DOHH2 (cell line): ENCODE measurements around the gene IFNLR1.

Experiments
- H3F3A ChIP-seq: fragments of 200-600 bp; sonication (generic), shearing (Covaris generic); 2 replicates; pipeline ENCODE4 v1.6.0; 2016; ENCODE audit warnings: antibody characterized with exemption, mild to moderate bottlenecking; ENCODE audit not compliant: control insufficient read depth, insufficient read depth
- H3K27ac ChIP-seq: fragments of 200-600 bp; sonication (generic); 2 replicates; pipeline ENCODE4 v1.5.1; 2014; ENCODE audit warnings: low read depth, mild to moderate bottlenecking, low read length, moderate library complexity
- H3K27me3 ChIP-seq: fragments of 200-600 bp; sonication (generic); 2 replicates; pipeline ENCODE4 v1.6.1; 2014; ENCODE audit warnings: mild to moderate bottlenecking, low read length, mixed read lengths; ENCODE audit not compliant: control insufficient read depth
- H3K36me3 ChIP-seq: fragments of 200-600 bp; sonication (generic); 2 replicates; pipeline ENCODE4 v1.6.1; 2014; ENCODE audit warnings: mild to moderate bottlenecking, low read length, moderate library complexity, mixed read lengths; ENCODE audit not compliant: control insufficient read depth
- H3K4me1 ChIP-seq: fragments of 200-600 bp; sonication (generic); 2 replicates; pipeline ENCODE4 v1.6.1; 2014; ENCODE audit warnings: mild to moderate bottlenecking, low read length, mixed read lengths; ENCODE audit not compliant: control insufficient read depth
- H3K4me2 ChIP-seq: fragments of 200-600 bp; sonication (generic); 2 replicates; pipeline ENCODE4 v1.6.0; 2014; ENCODE audit warnings: mild to moderate bottlenecking, low read length, moderate library complexity
- H3K4me3 ChIP-seq: fragments of 200-600 bp; sonication (generic); 2 replicates; pipeline ENCODE4 v1.5.1; 2014; ENCODE audit warnings: mild to moderate bottlenecking, low read length, mixed read lengths
- H3K79me2 ChIP-seq: fragments of 200-600 bp; sonication (generic); 2 replicates; pipeline ENCODE4 v1.6.1; 2014; ENCODE audit warnings: mild to moderate bottlenecking, low read length, mixed read lengths; ENCODE audit not compliant: control insufficient read depth
- H3K9me2 ChIP-seq: fragments of 200-600 bp; sonication (generic); replicated peaks from 2 replicates; pipeline ENCODE4 v1.6.1; 2014; ENCODE audit warnings: mild to moderate bottlenecking, low read length, mixed read lengths; ENCODE audit not compliant: control insufficient read depth
- H3K9me3 ChIP-seq: fragments of 200-600 bp; sonication (generic); 2 replicates; pipeline ENCODE4 v1.6.1; 2014; ENCODE audit warnings: antibody characterized with exemption, low read length, mixed read lengths; ENCODE audit not compliant: control insufficient read depth, insufficient read depth
- H4K20me1 ChIP-seq: fragments of 200-600 bp; sonication (generic); 2 replicates; pipeline ENCODE4 v1.6.0; 2014; ENCODE audit warnings: low read depth, mild to moderate bottlenecking, antibody characterized with exemption, low read length, moderate library complexity; ENCODE audit not compliant: control insufficient read depth, insufficient read depth
- EZH2phosphoT487 ChIP-seq: fragments of 200-600 bp; sonication (generic); IDR thresholded peaks from 2 replicates; pipeline ENCODE4 v1.6.1; 2017; ENCODE audit warnings: borderline replicate concordance, mild to moderate bottlenecking, antibody characterized with exemption, low read length, moderate library complexity, mixed read lengths
- TF ChIP-seq, protein P1 (sequence below): fragments of 200-600 bp; sonication (generic); IDR thresholded peaks from one replicate; pipeline ENCODE4 v1.5.1; 2014; ENCODE audit warnings: antibody characterized with exemption, mild to moderate bottlenecking, low read depth, low read length; ENCODE audit not compliant: poor library complexity, severe bottlenecking

The IFNLR1 gene

DNA sequence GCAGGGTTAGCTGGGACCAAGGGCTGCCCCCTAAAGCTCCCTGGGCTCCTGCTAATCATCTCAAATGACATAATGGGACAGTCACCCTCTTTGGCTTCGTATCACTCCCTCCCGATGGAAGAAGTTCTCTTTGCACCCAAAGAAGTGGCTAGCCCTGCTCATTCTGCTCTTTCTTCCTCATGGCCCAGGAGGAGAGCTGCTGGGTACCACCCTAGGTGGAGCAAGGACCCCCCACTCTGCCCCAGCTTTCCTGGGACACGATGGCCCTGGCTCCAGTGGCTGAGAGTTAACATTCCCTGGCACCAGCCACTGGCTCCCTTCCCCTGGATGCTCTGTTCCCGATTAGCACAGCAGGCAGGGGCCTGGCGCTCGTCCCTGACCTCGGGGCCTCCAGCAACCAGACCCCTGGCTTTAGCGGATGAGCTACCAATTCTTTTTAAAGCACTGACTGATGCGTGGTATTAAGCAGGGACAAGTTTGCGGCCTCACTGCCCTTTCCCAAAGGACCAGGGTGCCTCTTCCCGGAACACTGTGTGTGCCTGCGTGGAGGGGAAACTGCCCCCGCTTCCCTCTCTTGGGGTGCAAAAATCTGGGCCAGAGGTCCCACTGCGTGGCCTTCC lies 76.3 kb downstream of the IFNLR1 start:
- Histone ChIP-seq H3K9me3 (no peaks in the 10 kb centered on the region), H3K36me3 (no peaks in the 10 kb centered on the region), H3K9me2 (no peaks in the 10 kb centered on the region), H4K20me1 (no peaks in the 10 kb centered on the region), H3K4me1 (no peaks in the 10 kb centered on the region), H3K27me3 (peaks cover 23% of the 10 kb centered on the region), H3K4me2 (no peak overlapping the region), H3K4me3 (no peak overlapping the region), H3K79me2 (no peaks in the 10 kb centered on the region), H3F3A (no peaks in the 10 kb centered on the region), H3K27ac (no peak overlapping the region)
- no peak for TF ChIP-seq EZH2phosphoT487
- TF ChIP-seq, protein P1, sequence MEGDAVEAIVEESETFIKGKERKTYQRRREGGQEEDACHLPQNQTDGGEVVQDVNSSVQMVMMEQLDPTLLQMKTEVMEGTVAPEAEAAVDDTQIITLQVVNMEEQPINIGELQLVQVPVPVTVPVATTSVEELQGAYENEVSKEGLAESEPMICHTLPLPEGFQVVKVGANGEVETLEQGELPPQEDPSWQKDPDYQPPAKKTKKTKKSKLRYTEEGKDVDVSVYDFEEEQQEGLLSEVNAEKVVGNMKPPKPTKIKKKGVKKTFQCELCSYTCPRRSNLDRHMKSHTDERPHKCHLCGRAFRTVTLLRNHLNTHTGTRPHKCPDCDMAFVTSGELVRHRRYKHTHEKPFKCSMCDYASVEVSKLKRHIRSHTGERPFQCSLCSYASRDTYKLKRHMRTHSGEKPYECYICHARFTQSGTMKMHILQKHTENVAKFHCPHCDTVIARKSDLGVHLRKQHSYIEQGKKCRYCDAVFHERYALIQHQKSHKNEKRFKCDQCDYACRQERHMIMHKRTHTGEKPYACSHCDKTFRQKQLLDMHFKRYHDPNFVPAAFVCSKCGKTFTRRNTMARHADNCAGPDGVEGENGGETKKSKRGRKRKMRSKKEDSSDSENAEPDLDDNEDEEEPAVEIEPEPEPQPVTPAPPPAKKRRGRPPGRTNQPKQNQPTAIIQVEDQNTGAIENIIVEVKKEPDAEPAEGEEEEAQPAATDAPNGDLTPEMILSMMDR = no peak

DNA sequence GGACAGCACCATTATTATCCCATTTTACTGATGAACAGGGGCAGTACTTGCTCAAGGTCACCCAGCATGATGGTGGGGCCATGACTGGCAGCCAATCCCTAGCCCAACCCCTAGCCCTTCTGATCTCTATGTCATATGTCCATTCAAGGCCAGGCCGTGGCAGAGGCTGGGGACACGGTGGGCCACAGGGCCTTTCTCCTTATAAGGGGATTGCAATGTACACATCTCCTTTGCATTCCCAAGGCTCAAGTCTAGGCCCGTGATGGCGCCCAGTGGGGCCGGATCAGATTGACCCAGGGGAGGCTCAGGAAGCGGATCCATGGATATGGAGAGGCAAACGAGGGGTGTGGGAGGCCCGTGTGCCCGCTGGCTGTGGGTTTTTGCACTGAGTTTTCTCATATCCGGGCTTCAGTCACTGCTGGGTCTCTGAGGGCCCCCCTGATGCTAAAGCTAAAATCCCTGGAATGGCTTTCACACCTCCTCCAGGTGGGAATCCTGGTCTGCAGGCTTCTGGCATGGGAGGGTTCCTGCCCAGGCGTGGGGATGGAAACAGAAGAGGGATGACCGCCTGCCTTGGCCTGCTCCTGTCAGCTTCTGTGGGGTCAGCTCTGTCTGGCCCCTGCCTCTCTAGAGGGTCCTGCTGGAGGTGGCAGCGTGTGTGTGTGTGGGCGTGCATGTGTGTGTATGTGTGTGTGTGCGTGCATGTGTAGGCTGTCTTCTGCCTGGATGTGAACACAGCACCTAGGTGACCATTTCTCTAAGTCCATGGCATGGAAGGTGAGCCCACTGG lies 77.2 kb downstream of the IFNLR1 start:
- Histone ChIP-seq H3K9me3 (no peaks in the 10 kb centered on the region), H3K4me1 (no peaks in the 10 kb centered on the region), H3K9me2 (no peaks in the 10 kb centered on the region), H3F3A (no peaks in the 10 kb centered on the region), H3K4me2 (no peak overlapping the region), H4K20me1 (no peaks in the 10 kb centered on the region), H3K79me2 (no peaks in the 10 kb centered on the region), H3K27me3 (peaks cover 21% of the 10 kb centered on the region), H3K27ac (no peak overlapping the region), H3K4me3 (no peak overlapping the region), H3K36me3 (no peaks in the 10 kb centered on the region)
- no peak for TF ChIP-seq EZH2phosphoT487
- TF ChIP-seq, protein P1 = no peak

DNA sequence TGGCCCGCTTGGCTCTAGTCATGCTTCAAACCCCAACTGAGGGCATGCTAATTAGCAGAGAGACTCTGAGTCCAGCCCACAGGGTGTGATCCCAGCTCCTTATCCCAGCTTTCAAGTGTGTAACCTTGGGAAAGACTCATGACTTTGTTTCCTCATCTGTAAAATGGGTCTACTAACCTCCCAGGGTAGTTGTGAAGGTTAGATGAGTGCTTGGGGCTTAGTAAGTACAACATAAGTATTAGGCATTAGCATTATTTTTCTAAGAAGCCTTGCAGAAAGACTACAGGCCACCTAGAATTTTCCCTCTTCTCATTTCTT lies 78.0 kb downstream of the IFNLR1 start:
- Histone ChIP-seq H4K20me1 (no peaks in the 10 kb centered on the region), H3K4me1 (no peaks in the 10 kb centered on the region), H3K36me3 (no peaks in the 10 kb centered on the region), H3K27ac (no peak overlapping the region), H3K4me2 (no peak overlapping the region), H3K9me3 (no peaks in the 10 kb centered on the region), H3K27me3 (peaks cover 20% of the 10 kb centered on the region), H3K4me3 (no peak overlapping the region), H3F3A (no peaks in the 10 kb centered on the region), H3K9me2 (no peaks in the 10 kb centered on the region), H3K79me2 (no peaks in the 10 kb centered on the region)
- TF ChIP-seq, protein P1 = no peak
- no peak for TF ChIP-seq EZH2phosphoT487
